Measurements from ENCODE around the gene COX17. TPM values are rescaled to one million over a fixed set of nuclear protein-coding genes. Genes with fewer than 3 reads are reported as not detected.

The COX17 gene
- total and polyA plus RNA-seq, 11 donors = 73.8 to 728 (median 113) TPM

Other genes with a start within 250 kb of the COX17 start
- 10 to 100 TPM in 7 of 9 donors, 1 to 10 TPM in 2; 8.7 to 21.0 (median 15.6) TPM for gene TMEM39A, start 213.8 kb downstream of the COX17 start, total RNA-seq
- 10 to 100 TPM in 1 of 2 donors, 1 to 10 TPM in 1; 4.8 to 18.9 TPM for gene TMEM39A, start 213.8 kb downstream of the COX17 start, polyA plus RNA-seq
- gene POGLUT1, start 208.4 kb downstream of the COX17 start, total RNA-seq = 10 to 100 TPM in 2 of 9 donors, 1 to 10 TPM in 7; 2.2 to 17.5 (median 5.9) TPM
- gene POGLUT1, start 208.4 kb downstream of the COX17 start, polyA plus RNA-seq = 10 to 100 TPM in 1 of 2 donors, 1 to 10 TPM in 1; 4.0 to 20.8 TPM
- gene TIMMDC1, start 178.9 kb downstream of the COX17 start, total RNA-seq = 100 to 1,000 TPM in 8 of 9 donors, 10 to 100 TPM in 1; 78.6 to 297 (median 224) TPM
- gene TIMMDC1, start 178.9 kb downstream of the COX17 start, polyA plus RNA-seq = 100 to 1,000 TPM; 132 to 134 TPM
- 1 to 10 TPM in 1 of 9 donors, under 1 TPM in 5, not detected in 3; 0.22 to 4.4 (median 0.39) TPM for gene CD80, start 117.8 kb downstream of the COX17 start, total RNA-seq
- gene CD80, start 117.8 kb downstream of the COX17 start, polyA plus RNA-seq = under 1 TPM; 0.12 to 0.19 TPM
- gene ADPRH, start 97.9 kb downstream of the COX17 start, total RNA-seq = 10 to 100 TPM in 6 of 9 donors, 1 to 10 TPM in 3; 9.7 to 17.5 (median 11.5) TPM
- gene ADPRH, start 97.9 kb downstream of the COX17 start, polyA plus RNA-seq = 10 to 100 TPM in 1 of 2 donors, 1 to 10 TPM in 1; 5.0 to 14.2 TPM
- gene PLA1A, start 79.5 kb downstream of the COX17 start, total RNA-seq = 10 to 100 TPM in 1 of 9 donors, 1 to 10 TPM in 6, under 1 TPM in 2; 0.58 to 23.8 (median 1.8) TPM
- 1 to 10 TPM in 1 of 2 donors, under 1 TPM in 1; 0.86 to 2.6 TPM for gene PLA1A, start 79.5 kb downstream of the COX17 start, polyA plus RNA-seq
- 100 to 1,000 TPM; 573 to 947 (median 768) TPM for gene POPDC2, start 16.8 kb downstream of the COX17 start, total RNA-seq
- 1,000 to 10,000 TPM in 1 of 2 donors, 100 to 1,000 TPM in 1; 511 to 1,022 TPM for gene POPDC2, start 16.8 kb downstream of the COX17 start, polyA plus RNA-seq
- gene CFAP91, start 25.6 kb upstream of the COX17 start, total RNA-seq = 1 to 10 TPM in 3 of 9 donors, under 1 TPM in 5, not detected in 1; 0.16 to 1.9 (median 0.56) TPM
- under 1 TPM; 0.19 to 0.21 TPM for gene CFAP91, start 25.6 kb upstream of the COX17 start, polyA plus RNA-seq
- gene NR1I2, start 104.7 kb upstream of the COX17 start, total RNA-seq = under 1 TPM in 6 of 9 donors, not detected in 3; 0.07 to 0.29 (median 0.16) TPM
- gene NR1I2, start 104.7 kb upstream of the COX17 start, polyA plus RNA-seq = under 1 TPM in 1 of 2 donors, not detected in 1; 0.11 TPM

Data from heart left ventricle (tissue), 11 donors.